HG02885 (cell line): ENCODE results near the gene RABL6.
A peak's percentile ranks its signal among the peaks of the same experiment; 100 is the strongest.
"Not testable (repeated sequence)": the region's sequence is repeated elsewhere in the genome, so short reads cannot be mapped to it uniquely, and the experiment has no call there.

Source experiments
- ATAC-seq: cut with Tn5 transposase; IDR thresholded peaks from one replicate; pipeline ENCODE4 v1.9.1; 2021; ENCODE audit warnings: mild to moderate bottlenecking; ENCODE audit not compliant: unreplicated experiment, poor library complexity

RABL6 gene

DNA sequence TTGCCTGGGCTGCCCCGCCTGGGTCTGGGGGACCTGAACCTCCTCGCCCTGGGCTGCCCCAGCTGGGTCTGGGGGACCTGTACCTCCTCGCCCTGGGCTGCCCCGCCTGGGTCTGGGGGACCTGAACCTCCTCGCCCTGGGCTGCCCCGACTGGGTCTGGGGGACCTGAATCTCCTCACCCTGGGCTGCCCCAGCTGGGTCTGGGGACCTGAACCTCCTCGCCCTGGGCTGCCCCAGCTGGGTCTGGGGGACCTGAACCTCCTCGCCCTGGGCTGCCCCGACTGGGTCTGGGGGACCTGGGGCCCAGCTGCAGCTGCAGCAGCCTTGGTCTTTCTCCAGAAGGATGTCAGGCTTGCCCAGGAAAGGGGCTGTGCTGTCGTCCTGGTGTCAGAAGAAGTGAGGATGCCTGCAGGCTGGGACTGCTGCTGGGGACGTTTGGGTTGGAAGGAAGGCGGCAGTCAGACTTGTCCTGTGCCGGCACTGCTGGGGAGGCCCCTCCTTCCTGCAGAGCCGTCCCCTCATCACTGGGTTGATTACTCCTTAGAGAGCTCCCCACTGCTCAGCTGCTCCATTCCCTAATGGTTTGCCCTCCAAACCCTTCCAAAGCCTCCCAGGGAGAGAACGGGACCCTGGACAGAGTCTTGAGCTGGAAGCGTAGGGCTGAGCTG lies 25.8 kb downstream of the RABL6 start:
- not testable (repeated sequence) for ATAC-seq

GRCh38 chr9:136835162-136835931 lies 27.6 kb downstream of the RABL6 start:
- ATAC-seq = no peak

DNA sequence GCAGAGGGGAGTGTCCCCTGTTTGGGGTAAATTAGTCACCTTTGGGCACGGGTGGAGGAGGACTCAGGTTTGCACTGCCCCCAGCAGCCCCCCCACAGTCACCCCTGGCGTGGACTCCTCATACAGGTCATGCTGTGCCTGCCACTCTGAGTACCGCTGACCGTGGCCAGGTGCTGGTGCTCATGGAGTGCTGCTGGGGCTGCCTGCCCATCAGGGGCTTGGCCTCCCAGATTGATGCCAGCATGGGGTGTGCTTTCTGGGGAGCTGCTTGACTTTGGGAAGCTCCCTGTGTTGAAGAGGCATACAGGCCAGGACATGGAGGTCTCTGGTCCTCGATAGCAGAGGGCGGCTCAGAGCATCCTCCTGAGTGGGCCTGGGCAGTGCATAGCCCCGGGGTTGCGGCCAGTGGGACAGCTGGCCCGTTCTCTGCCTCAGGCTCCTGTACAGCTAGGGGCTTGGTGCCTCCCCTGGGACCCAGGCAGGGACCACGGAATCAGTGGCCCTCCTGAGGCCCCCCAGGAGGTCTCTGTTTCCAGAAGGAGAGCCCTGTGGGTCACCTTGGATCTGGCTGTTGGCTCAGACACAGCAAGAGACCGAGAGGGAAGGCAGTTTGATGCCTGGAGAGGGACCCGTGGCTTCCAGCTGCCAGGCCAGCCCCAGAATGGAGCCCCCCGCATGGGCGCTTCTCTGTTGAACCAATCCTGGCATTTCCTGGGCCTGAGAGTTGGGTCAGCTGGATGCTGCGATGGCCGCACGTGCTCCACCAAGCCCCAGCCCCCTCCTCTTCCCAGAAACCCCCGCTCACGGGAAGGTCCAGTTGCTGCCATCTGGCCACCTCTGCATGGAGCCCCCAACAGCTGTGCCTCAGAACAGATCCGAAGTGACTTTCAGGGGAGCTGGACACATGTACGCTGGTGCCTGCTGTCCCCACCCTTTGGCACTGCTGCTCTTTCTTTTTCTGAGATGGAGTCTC lies 28.5 kb downstream of the RABL6 start:
- no peak for ATAC-seq

DNA sequence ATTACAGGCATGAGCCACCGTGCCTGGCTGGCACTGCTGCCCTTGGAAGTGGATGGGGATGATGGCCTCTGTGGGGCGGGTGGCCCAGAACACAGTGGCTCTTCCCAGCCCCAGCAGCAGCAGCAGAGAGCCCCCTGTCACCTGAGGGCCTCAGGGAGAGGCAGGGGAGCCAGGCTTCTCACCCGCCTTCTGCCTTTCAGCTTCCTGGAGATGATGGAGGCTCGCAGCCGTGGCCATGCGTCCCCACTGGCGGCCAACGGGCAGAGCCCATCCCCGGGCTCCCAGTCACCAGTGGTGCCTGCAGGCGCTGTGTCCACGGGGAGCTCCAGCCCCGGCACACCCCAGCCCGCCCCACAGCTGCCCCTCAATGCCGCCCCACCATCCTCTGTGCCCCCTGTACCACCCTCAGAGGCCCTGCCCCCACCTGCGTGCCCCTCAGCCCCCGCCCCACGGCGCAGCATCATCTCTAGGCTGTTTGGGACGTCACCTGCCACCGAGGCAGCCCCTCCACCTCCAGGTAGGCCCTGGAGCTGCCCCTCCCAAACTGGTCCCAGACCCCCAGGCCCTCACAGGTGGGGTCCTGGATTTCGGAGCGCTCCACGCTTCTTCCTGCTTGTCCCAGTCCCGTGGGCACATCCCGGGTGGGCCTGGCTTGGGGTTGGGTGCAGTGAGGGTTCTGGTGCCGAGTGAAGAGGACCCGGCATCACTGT lies 29.6 kb downstream of the RABL6 start:
- ATAC-seq = no peak

GRCh38 chr9:136837856-136838277 lies 30.1 kb downstream of the RABL6 start:
- ATAC-seq = not testable (repeated sequence)

DNA sequence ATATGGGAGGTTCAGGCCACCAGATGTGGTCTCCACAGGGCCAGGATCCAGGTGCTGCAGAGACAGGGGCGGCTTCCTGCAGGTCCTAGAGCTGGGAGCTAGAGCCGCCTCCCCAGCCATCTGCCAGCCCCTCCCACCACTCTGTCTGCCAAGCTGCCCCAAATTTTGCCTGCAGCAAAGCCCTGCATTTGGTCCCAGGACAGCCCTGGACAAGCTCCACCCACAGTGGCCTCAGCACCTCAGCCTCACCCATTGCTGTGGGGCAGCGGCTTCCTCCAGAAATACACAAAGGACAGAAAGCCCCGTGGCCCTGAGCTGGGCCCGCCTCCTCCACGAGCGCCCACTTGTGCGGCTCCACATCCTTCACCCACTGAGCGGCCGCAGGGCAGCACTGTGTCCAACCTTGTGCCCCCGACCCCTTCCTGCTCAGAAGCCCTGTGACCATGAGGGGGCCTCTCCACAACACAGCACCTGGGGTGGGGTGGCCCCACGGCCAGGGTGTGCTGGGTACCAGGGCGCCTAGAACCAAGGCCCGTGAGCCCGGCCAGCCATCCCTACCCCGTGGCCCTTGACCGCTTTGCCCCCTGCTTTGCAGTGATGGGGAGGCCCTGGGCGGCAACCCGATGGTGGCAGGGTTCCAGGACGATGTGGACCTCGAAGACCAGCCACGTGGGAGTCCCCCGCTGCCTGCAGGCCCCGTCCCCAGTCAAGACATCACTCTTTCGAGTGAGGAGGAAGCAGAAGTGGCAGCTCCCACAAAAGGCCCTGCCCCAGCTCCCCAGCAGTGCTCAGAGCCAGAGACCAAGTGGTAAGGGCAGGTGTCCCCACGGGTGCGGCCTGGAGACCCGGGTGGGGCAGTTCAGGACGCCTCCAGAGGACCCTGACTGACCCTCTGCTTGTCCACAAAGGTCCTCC lies 30.8 kb downstream of the RABL6 start:
- ATAC-seq = no peak

DNA sequence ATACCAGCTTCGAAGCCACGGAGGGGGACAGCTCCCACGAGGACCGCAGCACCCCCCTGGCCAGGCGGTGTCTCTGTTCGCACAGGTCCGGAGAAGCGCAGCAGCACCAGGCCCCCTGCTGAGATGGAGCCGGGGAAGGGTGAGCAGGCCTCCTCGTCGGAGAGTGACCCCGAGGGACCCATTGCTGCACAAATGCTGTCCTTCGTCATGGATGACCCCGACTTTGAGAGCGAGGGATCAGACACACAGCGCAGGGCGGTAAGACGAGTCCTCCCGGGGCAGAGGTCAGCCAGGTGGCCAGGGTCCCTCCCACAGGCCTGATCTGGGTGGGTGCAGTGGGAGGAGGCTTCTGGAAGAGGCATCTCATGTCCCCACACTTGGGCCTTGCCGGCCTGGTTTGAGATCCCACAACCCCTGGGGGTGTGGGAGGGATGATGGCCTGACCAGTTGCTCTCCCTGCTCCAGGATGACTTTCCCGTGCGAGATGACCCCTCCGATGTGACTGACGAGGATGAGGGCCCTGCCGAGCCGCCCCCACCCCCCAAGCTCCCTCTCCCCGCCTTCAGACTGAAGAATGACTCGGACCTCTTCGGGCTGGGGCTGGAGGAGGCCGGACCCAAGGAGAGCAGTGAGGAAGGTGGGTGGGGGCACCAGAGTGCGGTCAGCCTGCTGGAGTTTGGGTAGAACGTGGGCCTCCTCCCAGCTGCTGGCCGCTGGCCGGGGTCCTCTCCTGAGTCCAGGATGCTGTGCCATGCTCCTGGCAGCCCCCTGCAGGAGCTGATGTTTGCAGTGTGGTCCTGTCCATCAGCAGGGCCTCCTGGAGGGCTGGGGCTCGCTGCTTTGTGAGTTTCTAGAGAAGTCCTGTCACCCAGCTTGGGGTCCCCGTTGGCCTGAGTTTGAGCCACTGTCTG lies 31.7 kb downstream of the RABL6 start:
- no peak for ATAC-seq

DNA sequence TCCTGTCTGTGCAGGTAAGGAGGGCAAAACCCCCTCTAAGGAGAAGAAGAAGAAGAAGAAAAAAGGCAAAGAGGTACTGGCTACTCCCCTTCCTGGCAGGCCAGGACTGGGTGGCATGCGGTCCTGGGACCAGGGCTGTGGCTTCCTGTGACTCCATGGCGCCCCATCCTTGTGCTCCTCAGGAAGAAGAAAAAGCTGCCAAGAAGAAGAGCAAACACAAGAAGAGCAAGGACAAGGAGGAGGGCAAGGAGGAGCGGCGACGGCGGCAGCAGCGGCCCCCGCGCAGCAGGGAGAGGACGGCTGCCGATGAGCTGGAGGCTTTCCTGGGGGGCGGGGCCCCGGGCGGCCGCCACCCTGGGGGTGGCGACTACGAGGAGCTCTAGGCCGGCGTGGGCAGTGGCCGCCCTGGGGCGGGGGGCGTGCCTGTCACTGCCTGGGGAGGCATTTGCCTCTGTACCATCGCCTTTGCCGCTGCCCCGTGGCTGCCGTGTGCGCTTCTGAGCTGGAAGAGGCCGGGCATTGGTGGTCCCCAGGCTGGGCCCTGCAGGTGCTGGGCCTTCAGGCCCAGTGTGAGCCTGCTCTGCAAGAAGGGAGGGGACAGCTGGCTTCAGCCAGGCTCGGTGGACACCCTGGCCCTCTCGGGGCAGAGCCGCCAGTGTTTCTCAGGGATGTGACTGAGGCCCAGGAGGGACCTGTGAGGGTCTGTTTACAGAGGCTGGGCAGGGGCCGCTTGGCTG lies 32.6 kb downstream of the RABL6 start:
- ATAC-seq = no peak

- ATAC-seq = no peak
Observed at GRCh38 chr9:136840877-136841645, 33.3 kb downstream of the RABL6 start.

- not testable (repeated sequence) for ATAC-seq
Observed at GRCh38 chr9:136841646-136842379, 34.1 kb downstream of the RABL6 start.

DNA sequence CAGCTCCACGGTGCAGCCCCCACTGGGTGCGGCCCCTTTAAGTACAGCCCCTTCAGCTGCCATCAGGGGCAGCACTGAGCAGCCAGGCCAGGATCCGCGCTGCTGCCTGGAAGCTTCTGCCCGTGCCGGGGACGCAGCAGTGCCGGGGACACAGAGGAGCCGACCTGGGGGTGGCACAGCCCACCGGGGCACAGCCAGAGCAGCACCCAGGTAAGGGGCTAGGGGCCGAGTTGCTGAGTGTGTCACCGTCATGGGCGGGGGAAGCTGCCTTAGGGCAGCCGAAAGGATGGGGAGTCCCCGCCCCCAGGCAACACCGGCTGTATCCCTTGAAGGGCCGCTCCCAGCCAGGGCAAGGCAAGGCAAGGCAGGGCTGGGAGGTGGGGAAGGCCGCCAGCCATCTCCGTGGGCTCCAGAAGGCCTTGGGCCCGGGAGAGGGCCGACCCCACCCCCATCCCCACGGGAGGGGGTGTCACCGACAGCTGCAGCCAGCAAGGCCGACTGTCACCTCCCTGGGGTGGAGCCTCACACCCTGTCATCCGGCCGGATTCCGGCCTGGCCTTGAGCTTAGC lies 34.7 kb downstream of the RABL6 start, which contains the start of gene AJM1:
Gene AJM1, plus strand, starts transcription at position 99 of the 569 bp plus-strand sequence. CDS start 1,937 bp downstream, outside the sequence.
- ATAC-seq = peak; percentile 68

DNA sequence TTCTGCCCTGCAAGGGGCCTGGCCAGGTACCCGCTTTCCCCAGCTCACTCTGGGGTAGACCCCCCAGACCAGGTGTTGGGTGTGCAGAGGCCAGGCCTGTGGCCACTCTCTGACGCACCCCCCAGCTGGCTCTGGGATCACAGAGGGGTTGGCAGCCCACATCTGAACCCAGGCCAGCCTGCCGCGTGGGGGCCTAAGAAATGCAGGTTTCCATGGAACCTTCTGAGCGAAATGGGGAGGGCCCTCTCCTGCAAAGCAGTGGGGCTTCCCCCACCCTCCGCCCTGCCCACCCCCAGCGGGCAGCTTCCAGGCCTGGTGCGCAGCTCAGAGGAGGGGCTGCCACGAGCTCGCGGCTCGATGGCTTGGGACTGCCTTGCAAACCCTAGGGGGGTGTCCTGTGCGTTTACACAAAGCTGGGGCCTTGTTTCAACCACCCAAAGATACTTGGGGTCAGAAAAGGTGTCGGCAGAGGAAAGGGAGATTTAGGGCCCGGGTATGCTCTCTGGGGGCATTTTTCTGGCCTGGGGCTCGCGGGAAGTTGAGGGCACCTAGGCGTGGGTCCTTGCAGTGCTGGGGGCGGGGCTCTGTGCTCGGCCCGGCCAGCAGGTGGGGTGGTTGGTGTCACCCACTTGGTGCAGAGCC lies 35.5 kb downstream of the RABL6 start:
- not testable (repeated sequence) for ATAC-seq

- ATAC-seq = not testable (repeated sequence)
Observed at GRCh38 chr9:136843801-136844740, 36.3 kb downstream of the RABL6 start.
